GM23248 (cell line): ENCODE measurements around the gene CELF1. TPM values are rescaled to one million over a fixed set of nuclear protein-coding genes. Genes with fewer than 3 reads are reported as not detected.
A peak's percentile ranks its signal among the peaks of the same experiment; 100 is the strongest.

Experiments used
- DNase-seq: peaks from one replicate; pipeline ENCODE4 v3.0.0-alpha.2; 2015
- H2AFZ ChIP-seq: fragments of 200-600 bp; sonication (generic); 2 replicates; pipeline ENCODE4 v1.6.1; 2016; ENCODE audit warnings: antibody characterized with exemption
- H3F3A ChIP-seq: fragments of 200-600 bp; sonication (generic); 2 replicates; pipeline ENCODE4 v1.6.1; 2016; ENCODE audit warnings: mild to moderate bottlenecking, antibody characterized with exemption, mixed run types; ENCODE audit not compliant: insufficient read depth
- H3K27ac ChIP-seq: fragments of 200-600 bp; sonication (generic); 2 replicates; pipeline ENCODE4 v1.5.1; 2016; ENCODE audit warnings: mild to moderate bottlenecking
- H3K27me3 ChIP-seq: fragments of 200-600 bp; sonication (generic); replicated peaks from 2 replicates; pipeline ENCODE4 v1.6.1; 2016; ENCODE audit warnings: mild to moderate bottlenecking; ENCODE audit not compliant: insufficient read depth
- H3K36me3 ChIP-seq: fragments of 200-600 bp; sonication (generic); 2 replicates; pipeline ENCODE4 v1.6.1; 2016; ENCODE audit warnings: low read depth, mild to moderate bottlenecking
- H3K4me1 ChIP-seq: fragments of 200-600 bp; sonication (generic); 2 replicates; pipeline ENCODE4 v1.6.1; 2016; ENCODE audit warnings: mild to moderate bottlenecking; ENCODE audit not compliant: insufficient read depth
- H3K4me2 ChIP-seq: fragments of 200-600 bp; sonication (generic); one replicate; pipeline ENCODE4 v1.6.1; 2016; ENCODE audit warnings: mild to moderate bottlenecking; ENCODE audit not compliant: unreplicated experiment
- H3K4me3 ChIP-seq: fragments of 200-600 bp; sonication (generic); 2 replicates; pipeline ENCODE4 v1.5.1; 2016; ENCODE audit warnings: mild to moderate bottlenecking
- H3K79me2 ChIP-seq: fragments of 200-600 bp; sonication (generic); 2 replicates; pipeline ENCODE4 v1.6.1; 2016; ENCODE audit warnings: mild to moderate bottlenecking; ENCODE audit not compliant: insufficient read depth
- H3K9ac ChIP-seq: fragments of 200-600 bp; sonication (generic); 2 replicates; pipeline ENCODE4 v1.6.1; 2016; ENCODE audit warnings: mild to moderate bottlenecking
- H3K9me2 ChIP-seq: fragments of 200-600 bp; sonication (generic); 2 replicates; pipeline ENCODE4 v1.6.1; 2016; ENCODE audit warnings: mixed run types, mild to moderate bottlenecking, moderate library complexity; ENCODE audit not compliant: insufficient read depth
- H3K9me3 ChIP-seq: fragments of 200-600 bp; sonication (generic); one replicate; pipeline ENCODE4 v1.6.1; 2017; ENCODE audit warnings: low read depth
- H4K20me1 ChIP-seq: fragments of 200-600 bp; sonication (generic); 2 replicates; pipeline ENCODE4 v1.6.0; 2016; ENCODE audit not compliant: insufficient read depth
- EZH2 ChIP-seq: fragments of 200-600 bp; sonication (generic); IDR thresholded peaks from 2 replicates; pipeline ENCODE4 v1.6.1; 2018; ENCODE audit warnings: antibody characterized with exemption, mild to moderate bottlenecking; ENCODE audit not compliant: insufficient read depth, poor library complexity, severe bottlenecking
- EZH2phosphoT487 ChIP-seq: fragments of 200-600 bp; sonication (generic); IDR thresholded peaks from 2 replicates; pipeline ENCODE4 v1.6.1; 2018; ENCODE audit warnings: antibody characterized with exemption, moderate library complexity, mild to moderate bottlenecking, low read depth; ENCODE audit not compliant: insufficient read depth
- WGBS, 2 experiments: methylation state at CpG; one replicate each; pipeline ENCODE4 v1.1.6; 2015 to 2017; ENCODE audit warnings: low lambda C conversion rate in 2 of 2, low coverage in 1 of 2; ENCODE audit errors: missing lambda C conversion rate in 2 of 2; 5-methylcytosine and 5-hydroxymethylcytosine counted together
- in situ Hi-C: fragments of 300-500 bp; cut with MboI; formaldehyde crosslinking; loops from 2 replicates; pipeline ENCODE4 v1.15.0; 2020
- polyA plus RNA-seq: library from polyadenylated mRNA; unstranded; fragments of >200 nt; fragmentation: Nextera tagmentation; extraction: Ambion mirVana; gene quantifications from 2 replicates; pipeline ENCODE4 v1.2.1, GENCODE V29; 2016
- total RNA-seq: library from RNA; depleted of rRNA; stranded (reverse); fragments of >200 nt; shearing (Covaris generic); gene quantifications from 2 replicates; pipeline ENCODE4 v1.2.3, GENCODE V29; 2014

Gene CELF1
- total and polyA plus RNA-seq, 2 experiments from 2014 or later = 51.7 to 70.9 TPM

DNA sequence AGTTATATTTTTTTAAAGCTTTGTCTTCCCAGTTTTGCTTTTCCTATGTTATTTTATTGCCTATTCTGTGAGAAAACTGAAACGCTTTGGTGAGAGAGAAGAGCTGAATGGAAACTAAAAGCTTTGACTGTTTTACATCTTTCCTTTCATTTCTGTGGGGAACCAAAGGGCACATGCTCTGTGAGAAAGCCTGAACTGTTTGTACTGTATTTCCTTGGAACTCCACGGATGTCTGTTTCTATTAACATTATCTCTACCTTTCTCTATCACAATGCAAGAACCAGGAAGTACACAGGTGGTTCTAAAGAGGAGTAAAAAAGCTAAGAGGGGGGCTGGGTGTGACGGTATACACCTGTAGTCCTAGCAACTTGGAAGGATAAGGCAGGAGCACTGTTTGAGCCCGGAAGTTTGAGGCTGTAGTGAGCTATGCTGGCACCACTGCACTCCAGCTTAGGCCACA, 43.8 kb downstream of the CELF1 start:
- Histone ChIP-seq H3K27ac (no peak overlapping the region), H3K4me2 (no peak overlapping the region), H3K4me3 (no peak overlapping the region), H3K4me1 (peaks cover 33% of the 10 kb centered on the region), H3K9ac (no peak overlapping the region), H3K9me2 (no peaks in the 10 kb centered on the region), H3K36me3 (no peaks in the 10 kb centered on the region), H4K20me1 (peaks cover 28% of the 10 kb centered on the region; the same call in 1 of the 2 replicates), H3K9me3 (no peaks in the 10 kb centered on the region), H3K27me3 (no peaks in the 10 kb centered on the region), H2AFZ (no peak overlapping the region), H3F3A (peaks cover 20% of the 10 kb centered on the region; the same call in 1 of the 2 replicates), H3K79me2 (peaks cover 100% of the 10 kb centered on the region)
- in situ Hi-C loops = no loop called here
- 71 to 75% methylated on average over 4 of the region's 4 CpGs for WGBS, 2 experiments
- DNase-seq = no peak
- TF ChIP-seq EZH2phosphoT487 (no peak), EZH2 (no peak)

DNA sequence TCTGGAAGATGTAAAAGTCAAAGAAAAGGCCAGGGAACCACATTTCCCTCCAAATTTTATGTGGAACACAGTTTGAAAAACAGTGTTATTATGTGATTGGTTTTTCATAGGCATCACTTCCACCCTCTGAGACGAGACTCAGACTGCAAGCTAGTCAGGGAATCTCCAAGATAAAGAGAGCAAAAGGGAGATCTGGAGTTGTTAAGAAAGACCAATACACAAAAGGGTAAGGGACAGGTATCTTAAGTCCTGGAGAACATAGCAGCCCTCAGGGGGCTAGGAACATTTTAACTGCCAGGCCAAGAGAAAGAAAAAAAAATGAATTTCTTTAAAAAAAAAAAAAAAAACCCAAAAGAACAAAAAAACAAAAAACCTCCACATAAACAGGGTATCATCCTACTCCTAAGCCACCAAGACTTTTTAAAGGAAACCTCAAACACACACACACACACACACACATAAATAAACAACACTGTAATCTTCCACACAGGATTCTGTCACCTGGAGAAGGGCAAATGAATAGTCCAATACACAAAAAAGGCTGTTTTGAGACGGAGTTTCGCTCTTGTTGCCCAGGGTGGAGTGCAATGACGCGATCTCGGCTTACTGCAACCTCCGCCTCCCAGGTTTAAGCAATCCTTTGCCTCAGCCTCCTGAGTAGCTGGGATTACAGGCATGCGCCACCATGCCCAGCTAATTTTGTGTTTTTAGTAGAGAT, 44.5 kb downstream of the CELF1 start:
- H3K27me3 ChIP-seq = no peaks in the 10 kb centered on the region
- H3K9me2 ChIP-seq = no peaks in the 10 kb centered on the region
- no peak overlapping the region for H3K27ac ChIP-seq
- no peak overlapping the region for H3K4me2 ChIP-seq
- H3K9ac ChIP-seq = no peak overlapping the region
- no peak overlapping the region for H3K4me3 ChIP-seq
- TF ChIP-seq EZH2phosphoT487 (no peak), EZH2 (no peak)
- no peaks in the 10 kb centered on the region for H3K36me3 ChIP-seq
- H3F3A ChIP-seq = peaks cover 17% of the 10 kb centered on the region; the same call in 1 of the 2 replicates
- DNase-seq = no peak
- peaks cover 31% of the 10 kb centered on the region for H4K20me1 ChIP-seq
- no peak overlapping the region for H2AFZ ChIP-seq
- no peaks in the 10 kb centered on the region for H3K9me3 ChIP-seq
- peaks cover 33% of the 10 kb centered on the region for H3K4me1 ChIP-seq
- 98 to 99% methylated on average over 8 of the region's 8 CpGs for WGBS, 2 experiments
- H3K79me2 ChIP-seq = peaks cover 100% of the 10 kb centered on the region
- in situ Hi-C loops = no loop called here

DNA sequence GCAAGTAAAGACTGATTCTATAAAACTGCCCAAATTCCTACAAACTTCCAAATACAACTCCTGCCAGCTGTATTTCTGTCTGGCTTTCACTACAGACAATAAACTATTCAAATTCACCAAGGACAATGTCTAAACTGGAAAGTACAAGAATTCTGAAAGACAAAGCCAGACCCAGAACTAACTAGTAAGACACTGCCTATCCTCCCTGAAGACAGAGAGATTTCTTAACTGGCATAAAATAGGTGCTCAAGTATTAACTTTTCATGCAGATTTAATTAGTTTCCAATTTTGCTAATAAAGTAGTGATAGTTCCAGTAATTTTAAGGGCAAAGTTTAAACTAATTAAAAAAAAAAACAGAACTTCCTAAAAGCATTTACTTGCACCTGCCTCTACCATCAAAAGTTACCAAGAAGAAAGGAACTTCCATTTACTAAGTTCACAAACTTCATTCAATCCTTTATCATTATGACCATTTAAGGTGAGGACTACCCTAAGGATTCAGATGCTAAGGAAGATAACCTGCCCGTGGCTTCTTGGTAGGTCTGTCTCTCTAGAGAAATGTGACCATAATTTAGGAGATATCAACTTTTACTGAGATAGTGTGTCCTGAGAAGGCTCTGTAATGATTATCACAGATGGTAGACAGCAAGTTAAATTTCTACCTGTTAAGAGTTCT, 45.2 kb downstream of the CELF1 start:
- H3K36me3 ChIP-seq = no peaks in the 10 kb centered on the region
- TF ChIP-seq EZH2phosphoT487 = no peak
- no peak for TF ChIP-seq EZH2
- H3K79me2 ChIP-seq = peaks cover 100% of the 10 kb centered on the region
- H3K9ac ChIP-seq = no peak overlapping the region; the same call in 1 of the 2 replicates
- in situ Hi-C loops = no loop called here
- peaks cover 17% of the 10 kb centered on the region; the same call in 1 of the 2 replicates for H3F3A ChIP-seq
- H3K4me2 ChIP-seq = peak overlapping the region; percentile 65
- no peaks in the 10 kb centered on the region for H3K9me3 ChIP-seq
- no peak overlapping the region for H2AFZ ChIP-seq
- no peaks in the 10 kb centered on the region for H3K9me2 ChIP-seq
- H4K20me1 ChIP-seq = peaks cover 37% of the 10 kb centered on the region
- peak overlapping the region; percentile 48; the same call in 1 of the 2 replicates for H3K27ac ChIP-seq
- peaks cover 30% of the 10 kb centered on the region for H3K4me1 ChIP-seq
- H3K27me3 ChIP-seq = no peaks in the 10 kb centered on the region
- 58 to 72% methylated on average over 1 of the region's 1 CpG for whole genome bisulfite sequencing, 2 experiments
- no peak for DNase-seq
- peak overlapping the region; percentile 15; the same call in 1 of the 2 replicates for H3K4me3 ChIP-seq

DNA sequence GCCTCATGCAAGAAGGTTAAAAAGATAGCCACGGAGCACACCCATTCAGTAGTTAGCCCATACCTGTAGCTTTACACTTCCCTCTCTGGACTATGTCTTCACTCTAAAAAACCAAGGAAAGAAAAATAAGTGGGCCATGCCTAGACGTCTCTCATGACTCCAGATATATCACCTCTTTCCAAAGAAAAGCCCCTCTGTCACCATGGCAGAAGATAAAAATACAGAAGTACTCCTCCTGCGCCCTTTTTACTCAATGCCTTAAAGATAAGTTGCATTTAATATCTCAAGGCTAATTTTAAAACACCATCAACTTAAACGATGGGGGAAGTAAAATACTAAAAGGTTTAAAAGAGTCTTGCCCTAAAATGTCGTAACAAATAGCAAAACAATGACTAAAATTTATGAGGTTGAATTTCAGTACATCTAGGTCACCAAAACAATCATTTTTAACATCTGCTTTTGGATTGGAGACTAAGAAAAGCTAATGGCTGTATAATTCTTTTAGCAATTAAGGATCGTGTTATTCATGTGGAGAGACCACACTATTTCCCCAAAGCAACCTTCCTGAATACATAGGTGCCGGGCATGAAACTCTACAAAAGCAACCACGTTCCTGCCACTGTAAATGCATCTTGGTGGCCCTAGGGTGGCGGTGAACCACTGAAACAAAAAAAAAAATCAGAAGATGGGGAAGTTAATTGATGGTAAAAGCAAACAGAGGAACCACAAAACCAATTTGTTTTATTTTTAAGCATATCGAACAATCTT, 46.0 kb downstream of the CELF1 start:
- Histone ChIP-seq H3K4me2 (peak overlapping the region; percentile 65), H4K20me1 (peaks cover 37% of the 10 kb centered on the region)

More for the DNA sequence above, 46.0 kb downstream of the CELF1 start:
- WGBS, 2 experiments = 37 to 40% methylated on average over 10 of the region's 10 CpGs
- H3K9me2 ChIP-seq = no peaks in the 10 kb centered on the region
- H3K4me1 ChIP-seq = peaks cover 26% of the 10 kb centered on the region
- H3K36me3 ChIP-seq = no peaks in the 10 kb centered on the region
- no peaks in the 10 kb centered on the region for H3K27me3 ChIP-seq
- peak overlapping the region; percentile 15; the same call in 1 of the 2 replicates for H3K4me3 ChIP-seq
- H3K9me3 ChIP-seq = no peaks in the 10 kb centered on the region
- peak overlapping the region; percentile 48 for H3K27ac ChIP-seq
- no peak overlapping the region; the same call in 1 of the 2 replicates for H3K9ac ChIP-seq
- peaks cover 17% of the 10 kb centered on the region; the same call in 1 of the 2 replicates for H3F3A ChIP-seq
- no peak overlapping the region for H2AFZ ChIP-seq
- TF ChIP-seq EZH2 (no peak), EZH2phosphoT487 (no peak)
- in situ Hi-C loops = no loop called here
- peaks cover 100% of the 10 kb centered on the region for H3K79me2 ChIP-seq
- peak; percentile 54 for DNase-seq
